H1 (cell line): ENCODE data around the gene PAX8.

Experiments used
- POLR2A ChIP-seq, 2 experiments: IDR thresholded peaks; 1 replicate in 1 of 2; 2 replicates in 1 of 2; pipeline ENCODE4 v1.6.1; 2011; ENCODE audit warnings: low read depth in 2 of 2, low read length in 2 of 2, mild to moderate bottlenecking in 2 of 2; ENCODE audit errors: control extremely low read depth in 1 of 2
- TF ChIP-seq, protein P1 (sequence below), 3 experiments: IDR thresholded peaks; 1 replicate in 2 of 3; 2 replicates in 1 of 3; pipeline versions ENCODE4 v1.5.1 to v1.6.1; 2011; ENCODE audit warnings: low read length in 3 of 3, mild to moderate bottlenecking in 3 of 3, inconsistent platforms in 2 of 3, low read depth in 1 of 3, moderate library complexity in 1 of 3; ENCODE audit not compliant: insufficient read depth in 1 of 3; ENCODE audit errors: control extremely low read depth in 1 of 3

DNA sequence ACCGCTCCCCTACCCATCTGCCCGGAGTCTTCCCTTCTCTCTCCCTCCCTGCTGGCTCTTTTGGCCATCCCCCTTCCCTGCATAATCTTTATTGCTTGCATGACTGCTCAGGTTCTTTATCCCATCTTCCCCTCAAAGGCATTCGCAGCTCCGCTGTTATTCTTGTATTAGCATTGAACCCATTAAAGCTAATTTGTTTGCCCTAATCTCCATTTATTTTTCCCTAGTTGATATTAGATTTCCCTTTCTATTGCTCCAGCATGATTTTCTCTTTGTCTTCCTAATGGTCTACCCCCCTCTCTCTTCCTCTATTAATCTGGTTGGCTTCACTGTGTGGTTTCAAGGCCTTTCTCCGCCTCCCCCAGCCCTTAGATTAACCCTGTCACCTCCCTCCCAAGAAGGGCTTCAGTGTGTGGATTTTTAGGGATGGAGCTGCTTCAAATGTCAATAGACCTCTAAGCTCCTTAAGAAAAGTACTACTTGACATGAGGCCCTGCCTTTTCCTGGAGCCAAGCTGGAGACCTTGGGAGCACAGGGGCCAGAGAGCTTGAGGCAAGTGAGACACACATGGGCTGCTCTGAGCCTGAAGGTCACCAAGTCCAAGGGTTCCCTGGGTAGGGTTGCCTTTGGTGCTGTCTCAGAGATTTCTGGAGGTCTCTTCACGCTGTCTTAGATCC, 20.1 kb downstream of the PAX8 start:
- TF ChIP-seq, protein P1, sequence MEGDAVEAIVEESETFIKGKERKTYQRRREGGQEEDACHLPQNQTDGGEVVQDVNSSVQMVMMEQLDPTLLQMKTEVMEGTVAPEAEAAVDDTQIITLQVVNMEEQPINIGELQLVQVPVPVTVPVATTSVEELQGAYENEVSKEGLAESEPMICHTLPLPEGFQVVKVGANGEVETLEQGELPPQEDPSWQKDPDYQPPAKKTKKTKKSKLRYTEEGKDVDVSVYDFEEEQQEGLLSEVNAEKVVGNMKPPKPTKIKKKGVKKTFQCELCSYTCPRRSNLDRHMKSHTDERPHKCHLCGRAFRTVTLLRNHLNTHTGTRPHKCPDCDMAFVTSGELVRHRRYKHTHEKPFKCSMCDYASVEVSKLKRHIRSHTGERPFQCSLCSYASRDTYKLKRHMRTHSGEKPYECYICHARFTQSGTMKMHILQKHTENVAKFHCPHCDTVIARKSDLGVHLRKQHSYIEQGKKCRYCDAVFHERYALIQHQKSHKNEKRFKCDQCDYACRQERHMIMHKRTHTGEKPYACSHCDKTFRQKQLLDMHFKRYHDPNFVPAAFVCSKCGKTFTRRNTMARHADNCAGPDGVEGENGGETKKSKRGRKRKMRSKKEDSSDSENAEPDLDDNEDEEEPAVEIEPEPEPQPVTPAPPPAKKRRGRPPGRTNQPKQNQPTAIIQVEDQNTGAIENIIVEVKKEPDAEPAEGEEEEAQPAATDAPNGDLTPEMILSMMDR (IDR thresholded peaks at IDR 0.05; ENCODE audit: control extremely low read depth in 1 of 3, insufficient read depth in 1 of 3, low read depth in 1 of 3, low read length in 3 of 3) = no peak
- TF ChIP-seq POLR2A (IDR thresholded peaks at IDR 0.05; ENCODE audit: control extremely low read depth in 1 of 2, low read depth in 2 of 2, low read length in 2 of 2) = no peak
